Stimulated activated CD4-positive, alpha-beta T cell treated with anti-CD3 and anti-CD28 coated beads, TNF-alpha, amount 100 ng/mL, for 48 hours (primary cell): ENCODE measurements around the gene SPTBN4.
"Not testable (repeated sequence)": the region's sequence is repeated elsewhere in the genome, so short reads cannot be mapped to it uniquely, and the experiment has no call there.

Source experiments
- DNase-seq, 3 donors: peaks; one replicate each; pipeline ENCODE4 v3.0.0-alpha.2; 2020; ENCODE audit warnings: low read depth in 3 of 3

Gene SPTBN4

GRCh38 chr19:40561947-40562346, 95.1 kb downstream of the SPTBN4 start:
- no peak for DNase-seq

GRCh38 chr19:40564535-40564934, 97.7 kb downstream of the SPTBN4 start:
- not testable (repeated sequence) for DNase-seq

- no peak for DNase-seq
Measured at GRCh38 chr19:40565355-40565754, 98.6 kb downstream of the SPTBN4 start.

GRCh38 chr19:40565910-40566495, 99.2 kb downstream of the SPTBN4 start:
- no peak for DNase-seq

- no peak for DNase-seq
Measured at GRCh38 chr19:40567040-40567749, 100.4 kb downstream of the SPTBN4 start.

GRCh38 chr19:40567750-40568494, 101.1 kb downstream of the SPTBN4 start:
- DNase-seq = no peak

GRCh38 chr19:40570313-40571004, 103.7 kb downstream of the SPTBN4 start:
- peak; percentile 89 to 96 (median 96) for DNase-seq

GRCh38 chr19:40571005-40571318, 104.2 kb downstream of the SPTBN4 start:
- DNase-seq = no peak

- no peak for DNase-seq
Measured at GRCh38 chr19:40571831-40572495, 105.2 kb downstream of the SPTBN4 start.

GRCh38 chr19:40575326-40575725, 108.5 kb downstream of the SPTBN4 start:
- DNase-seq = no peak

- DNase-seq = no peak
Measured at GRCh38 chr19:40576151-40576584, 109.4 kb downstream of the SPTBN4 start.

GRCh38 chr19:40576585-40577451, 110.0 kb downstream of the SPTBN4 start, which contains the start of gene SHKBP1:
TSS of gene SHKBP1 (plus strand) at chr19:40576873. CDS start at chr19:40576900, 27 bp downstream.
- DNase-seq = peak; percentile 89 to 91 (median 90)

GRCh38 chr19:40578442-40578908, 111.7 kb downstream of the SPTBN4 start:
- DNase-seq = no peak

- no peak for DNase-seq
Measured at GRCh38 chr19:40580619-40581018, 113.8 kb downstream of the SPTBN4 start.

- DNase-seq = no peak
Measured at GRCh38 chr19:40581531-40581930, 114.7 kb downstream of the SPTBN4 start.

- DNase-seq = no peak
Measured at GRCh38 chr19:40582467-40582866, 115.7 kb downstream of the SPTBN4 start.

GRCh38 chr19:40583283-40583682, 116.5 kb downstream of the SPTBN4 start:
- no peak for DNase-seq

- no peak for DNase-seq
Measured at GRCh38 chr19:40584007-40584406, 117.2 kb downstream of the SPTBN4 start.

GRCh38 chr19:40585241-40585981, 118.6 kb downstream of the SPTBN4 start:
- no peak for DNase-seq

GRCh38 chr19:40585982-40586422, 119.2 kb downstream of the SPTBN4 start:
- no peak for DNase-seq
